GM19452 (cell line): ENCODE results near the gene PDE4DIP.
"Not testable (repeated sequence)": the region's sequence is repeated elsewhere in the genome, so short reads cannot be mapped to it uniquely, and the experiment has no call there.

ENCODE experiments used
- ATAC-seq: cut with Tn5 transposase; IDR thresholded peaks from one replicate; pipeline ENCODE4 v1.9.1; 2021; ENCODE audit not compliant: unreplicated experiment

PDE4DIP gene

DNA sequence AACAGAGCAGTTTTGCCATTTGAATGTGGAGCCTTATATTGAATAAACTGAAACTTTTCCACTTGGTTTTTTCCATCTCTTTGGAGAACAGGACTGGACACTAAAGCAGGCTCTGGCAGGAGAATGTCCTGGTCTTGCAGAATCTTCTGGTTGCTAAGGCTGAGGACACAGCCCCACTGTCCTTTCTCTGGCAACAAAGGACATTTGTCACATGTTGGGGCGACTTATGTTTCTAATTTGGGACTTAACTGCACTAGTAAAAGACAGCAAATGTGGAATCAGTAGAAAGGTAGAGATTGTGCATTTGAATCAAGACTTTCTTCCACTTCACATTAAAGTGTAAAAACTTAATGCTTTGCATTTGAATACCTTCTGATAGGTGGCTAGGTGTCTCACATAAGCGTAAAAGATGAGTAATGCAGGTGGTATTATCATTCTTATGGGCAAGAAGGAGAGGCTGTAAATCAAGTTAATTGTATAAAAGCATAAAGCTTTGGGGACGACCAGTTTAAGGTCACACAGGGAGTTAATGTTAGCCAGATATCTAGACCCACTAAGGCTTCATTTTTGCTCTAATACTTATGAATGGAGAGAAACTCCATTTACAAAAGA is 74.7 kb downstream of the PDE4DIP start:
- not testable (repeated sequence) for ATAC-seq

DNA sequence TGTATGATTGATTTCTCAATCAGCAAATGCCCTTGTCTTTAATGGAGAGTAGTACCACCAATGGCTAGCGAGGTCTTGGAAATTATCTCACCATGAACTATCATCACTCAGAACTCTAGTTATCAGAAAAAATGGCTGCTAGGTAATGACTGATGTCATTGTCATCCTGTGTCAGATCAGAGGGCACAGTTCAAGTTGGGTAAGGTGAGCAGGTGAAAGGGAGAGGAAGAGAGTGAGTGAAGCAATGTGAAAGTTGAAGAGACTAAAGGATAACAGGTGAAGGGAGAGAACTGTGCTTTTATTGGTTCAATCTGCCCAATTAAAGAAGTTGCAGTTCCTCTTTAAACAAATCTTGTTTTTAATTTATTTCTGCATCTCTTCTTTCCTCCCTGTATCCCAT is 76.8 kb downstream of the PDE4DIP start:
- ATAC-seq, result not testable (repeated sequence)

DNA sequence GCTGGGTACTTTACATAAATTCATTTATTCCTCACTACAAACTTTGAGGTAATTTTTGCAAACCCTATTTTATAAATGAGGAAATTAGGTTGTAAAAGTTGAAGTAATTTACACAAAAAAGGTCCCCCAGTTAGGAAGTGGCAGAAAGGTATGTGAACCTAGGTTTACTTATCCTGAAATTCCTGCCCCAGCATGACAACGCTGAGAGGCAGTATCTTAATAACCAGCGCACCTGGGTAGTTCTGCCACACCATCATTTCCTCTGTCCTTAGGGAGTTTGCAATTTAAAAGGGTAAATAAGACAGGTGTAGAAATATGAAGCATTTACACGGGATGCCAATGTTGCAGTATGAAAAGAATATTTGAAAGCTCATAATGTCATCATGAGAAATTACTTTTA is 79.6 kb downstream of the PDE4DIP start:
- not testable (repeated sequence) for ATAC-seq

DNA sequence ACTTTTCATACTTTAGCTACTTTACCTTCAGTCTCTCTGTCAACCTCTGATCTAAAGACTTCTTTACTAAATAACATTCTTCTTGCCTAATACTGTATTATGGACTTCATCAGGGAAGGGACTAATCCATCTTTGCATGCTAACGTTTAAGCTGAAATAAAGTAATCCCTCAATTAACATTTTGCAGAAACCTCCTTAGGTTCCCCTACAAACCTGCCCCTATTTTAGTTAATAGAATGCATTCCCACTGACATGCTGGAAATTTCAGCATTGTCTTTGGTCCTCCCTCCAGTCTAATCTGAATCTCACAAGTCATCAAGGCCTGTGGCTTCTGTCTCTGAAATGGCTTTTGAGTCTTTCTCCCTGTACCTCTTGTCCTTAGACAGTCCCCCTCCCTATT is 83.4 kb downstream of the PDE4DIP start:
- not testable (repeated sequence) for ATAC-seq

DNA sequence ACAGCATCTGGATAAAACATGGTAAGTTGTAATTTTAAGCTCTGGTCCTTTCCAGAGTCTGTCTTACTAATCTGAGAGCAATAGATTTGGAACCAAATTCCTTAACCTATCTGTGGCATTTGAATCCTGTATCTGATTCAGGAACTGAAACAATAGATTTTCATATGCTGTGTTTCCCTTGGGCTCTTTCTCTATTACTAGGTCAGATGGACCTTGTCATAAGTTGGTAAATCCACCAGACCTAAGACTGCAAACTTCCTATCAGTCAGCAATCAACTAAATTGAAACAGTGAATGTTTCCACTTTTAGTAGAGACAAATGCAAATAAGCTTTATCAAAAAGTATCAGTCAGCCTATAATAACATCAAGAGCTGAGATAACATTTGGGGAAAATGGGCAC is 85.0 kb downstream of the PDE4DIP start:
- not testable (repeated sequence) for ATAC-seq

DNA sequence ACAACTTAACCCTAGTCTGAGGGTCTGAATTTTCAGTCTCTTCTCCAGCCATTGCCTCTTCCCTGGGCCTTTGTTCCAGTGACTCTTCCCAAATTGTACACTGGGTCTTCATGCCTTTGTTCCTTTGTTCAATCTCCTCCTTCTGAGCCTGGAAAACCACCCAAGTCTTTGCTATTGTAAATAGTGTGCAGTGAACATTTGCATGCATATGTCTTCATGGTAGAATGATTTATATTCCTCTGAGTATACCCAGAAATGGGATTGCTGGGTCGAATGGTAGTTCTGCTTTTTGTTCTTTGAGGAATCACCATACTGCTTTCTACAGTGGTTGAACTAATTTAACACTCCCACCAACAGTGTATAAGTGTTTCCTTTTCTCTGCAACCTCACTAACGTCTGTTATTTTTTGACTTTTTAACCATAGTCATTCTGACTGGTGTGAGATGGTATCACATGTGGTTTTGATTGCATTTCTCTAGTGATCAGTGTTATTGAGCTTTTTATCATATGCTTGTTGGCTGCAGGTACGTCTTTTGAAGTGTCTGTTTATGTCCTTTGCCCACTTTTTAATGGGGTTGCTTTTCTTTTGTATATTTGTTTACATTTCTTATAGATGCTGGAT is 91.3 kb downstream of the PDE4DIP start:
- not testable (repeated sequence) for ATAC-seq

DNA sequence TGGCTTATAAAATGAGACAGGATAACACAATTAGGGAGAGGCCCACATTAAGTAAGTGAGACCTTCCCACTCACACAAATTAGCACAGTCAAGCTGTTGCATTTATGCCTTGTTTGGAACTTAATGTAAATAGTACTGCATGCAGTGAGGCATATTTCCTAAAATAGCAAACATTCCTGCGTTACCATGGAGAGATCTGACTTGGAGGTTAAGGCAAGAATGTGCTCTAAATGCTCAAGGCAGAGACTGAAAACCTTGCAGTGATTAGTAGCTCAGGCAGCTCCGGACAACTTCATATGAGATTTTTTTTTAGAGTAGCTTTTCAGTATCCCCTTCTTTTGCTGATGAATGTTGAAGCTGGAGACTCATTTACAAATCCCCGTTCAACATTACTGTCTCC is 98.7 kb downstream of the PDE4DIP start:
- ATAC-seq, result not testable (repeated sequence)

DNA sequence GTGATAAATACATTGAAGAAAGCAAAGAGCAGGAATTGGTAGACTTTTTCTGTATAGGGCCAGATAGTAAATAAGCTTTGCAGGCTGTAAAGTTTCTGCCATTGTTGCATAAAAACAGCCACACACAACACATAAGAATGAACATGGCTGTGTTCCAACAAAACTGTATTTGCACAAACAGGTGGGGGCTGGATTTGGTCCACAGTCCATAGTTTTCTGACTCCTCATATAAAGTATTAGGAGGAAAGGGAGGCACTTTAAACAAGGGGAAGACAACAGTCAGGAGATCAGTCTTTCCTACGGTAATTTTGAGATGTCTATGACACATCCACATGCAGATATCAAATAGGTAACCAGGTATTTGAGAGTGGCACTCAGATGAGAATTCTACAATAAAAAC is 100.9 kb downstream of the PDE4DIP start:
- ATAC-seq, result not testable (repeated sequence)

DNA sequence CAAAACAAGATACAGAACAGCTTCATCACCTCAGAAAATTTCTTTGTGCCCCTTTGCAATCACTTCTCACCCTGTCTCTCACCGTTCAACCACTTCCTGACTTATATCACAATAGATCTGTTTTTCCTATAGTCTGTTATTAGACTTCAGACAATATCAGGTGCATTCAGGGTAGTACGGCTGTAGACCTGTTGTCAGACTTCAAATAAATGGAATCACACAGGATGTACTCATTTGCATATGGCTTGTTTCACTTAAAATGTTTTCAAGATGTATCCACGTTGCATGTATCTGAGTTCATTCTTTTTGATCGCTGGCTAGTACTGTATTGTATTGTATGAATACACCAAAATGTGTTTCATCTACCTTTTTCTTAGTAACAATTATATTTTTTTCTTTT is 104.5 kb downstream of the PDE4DIP start:
- ATAC-seq, result not testable (repeated sequence)

DNA sequence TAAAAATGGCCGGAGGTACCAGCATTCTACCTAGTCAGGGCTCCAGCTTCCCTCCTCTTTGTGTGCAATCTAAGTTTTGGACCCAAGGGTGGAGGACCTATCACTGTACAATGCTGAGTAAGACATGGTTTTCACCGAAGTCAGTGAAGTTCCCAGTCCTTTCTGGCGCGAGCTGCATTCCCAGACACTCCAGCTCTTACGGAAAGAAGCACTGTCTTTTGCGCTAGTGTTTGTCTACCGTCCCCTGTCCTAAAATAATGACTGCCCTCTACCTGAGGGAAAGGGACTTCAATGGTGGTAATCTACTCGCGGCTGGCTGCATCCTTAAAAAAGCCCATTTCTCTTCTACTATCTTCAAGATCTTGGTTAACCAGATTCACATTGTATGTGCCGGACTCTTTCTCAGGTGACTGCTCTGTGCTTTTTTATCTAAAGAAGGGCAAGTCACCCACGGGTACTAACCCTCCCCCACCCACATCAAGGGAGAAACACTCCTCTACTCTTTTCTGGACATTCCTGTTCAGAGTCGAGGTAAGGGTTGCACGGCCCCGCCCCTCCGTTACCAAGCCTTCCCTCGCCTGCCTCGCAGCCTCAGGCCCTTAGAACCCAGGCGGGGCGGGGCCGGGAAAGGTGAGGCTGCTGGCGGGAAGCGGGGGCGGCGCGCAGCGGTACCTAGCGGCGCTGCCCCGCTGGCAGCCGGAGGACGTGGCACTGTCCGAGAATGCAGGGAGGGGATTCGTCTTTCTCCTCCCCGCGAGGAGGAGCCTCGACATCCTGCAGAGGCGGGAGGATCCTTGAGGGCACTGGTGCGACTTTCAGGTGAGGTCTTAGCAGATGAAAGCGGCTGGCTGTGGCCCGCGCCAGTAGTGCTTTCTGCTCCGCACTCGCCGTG is 107.4 kb downstream of the PDE4DIP start:
- ATAC-seq, result peak; percentile 69

DNA sequence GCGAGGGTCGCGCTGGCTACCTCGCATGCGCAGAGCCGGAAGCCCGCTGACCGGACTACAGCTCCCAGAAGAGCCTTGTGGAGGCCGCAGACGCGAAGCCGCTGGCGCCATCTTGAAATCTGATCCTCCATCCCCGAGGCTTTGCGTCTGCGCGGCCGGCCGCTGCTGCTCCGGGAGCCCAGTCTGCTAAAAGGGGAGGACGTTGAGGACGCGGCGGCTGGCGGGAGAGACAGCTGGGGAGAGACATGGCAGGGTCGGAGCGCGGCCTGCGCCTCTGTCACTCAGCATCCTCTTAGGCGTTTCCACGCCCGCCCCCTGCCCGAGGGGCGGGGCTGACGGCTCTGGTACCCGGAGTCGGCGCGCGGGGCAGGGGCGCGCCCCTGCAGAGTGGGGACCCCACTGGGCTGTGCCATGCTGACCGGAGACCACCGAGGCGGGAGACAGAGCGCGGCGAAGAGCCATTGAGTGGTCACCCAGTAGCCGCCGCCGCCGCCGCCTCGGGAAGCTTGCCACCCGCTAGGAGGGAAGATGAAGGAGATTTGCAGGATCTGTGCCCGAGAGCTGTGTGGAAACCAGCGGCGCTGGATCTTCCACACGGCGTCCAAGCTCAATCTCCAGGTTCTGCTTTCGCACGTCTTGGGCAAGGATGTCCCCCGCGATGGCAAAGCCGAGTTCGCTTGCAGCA is 108.2 kb downstream of the PDE4DIP start:
- peak; percentile 84 for ATAC-seq

DNA sequence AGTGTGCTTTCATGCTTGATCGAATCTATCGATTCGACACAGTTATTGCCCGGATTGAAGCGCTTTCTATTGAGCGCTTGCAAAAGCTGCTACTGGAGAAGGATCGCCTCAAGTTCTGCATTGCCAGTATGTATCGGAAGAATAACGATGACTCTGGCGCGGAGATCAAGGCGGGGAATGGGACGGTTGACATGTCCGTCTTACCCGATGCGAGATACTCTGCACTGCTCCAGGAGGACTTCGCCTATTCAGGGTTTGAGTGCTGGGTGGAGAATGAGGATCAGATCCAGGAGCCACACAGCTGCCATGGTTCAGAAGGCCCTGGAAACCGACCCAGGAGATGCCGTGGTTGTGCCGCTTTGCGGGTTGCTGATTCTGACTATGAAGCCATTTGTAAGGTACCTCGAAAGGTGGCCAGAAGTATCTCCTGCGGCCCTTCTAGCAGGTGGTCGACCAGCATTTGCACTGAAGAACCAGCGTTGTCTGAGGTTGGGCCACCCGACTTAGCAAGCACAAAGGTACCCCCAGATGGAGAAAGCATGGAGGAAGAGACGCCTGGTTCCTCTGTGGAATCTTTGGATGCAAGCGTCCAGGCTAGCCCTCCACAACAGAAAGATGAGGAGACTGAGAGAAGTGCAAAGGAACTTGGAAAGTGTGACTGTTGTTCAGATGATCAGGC is 108.8 kb downstream of the PDE4DIP start:
- ATAC-seq, result not testable (repeated sequence)

DNA sequence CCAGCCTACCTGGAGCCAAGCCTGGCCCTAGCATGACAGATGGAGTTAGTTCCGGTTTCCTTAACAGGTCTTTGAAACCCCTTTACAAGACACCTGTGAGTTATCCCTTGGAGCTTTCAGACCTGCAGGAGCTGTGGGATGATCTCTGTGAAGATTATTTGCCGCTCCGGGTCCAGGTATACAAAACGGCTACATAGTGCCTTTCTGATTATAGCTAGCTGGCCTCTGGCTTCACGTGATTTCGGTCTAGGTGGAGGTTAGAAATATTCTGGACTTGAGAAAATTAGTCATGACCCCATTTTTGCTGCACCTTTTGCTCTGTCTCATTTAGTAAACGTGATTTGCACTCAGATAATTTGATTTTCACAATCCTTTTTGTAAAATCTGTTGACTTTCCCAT is 109.5 kb downstream of the PDE4DIP start:
- ATAC-seq, result not testable (repeated sequence)

DNA sequence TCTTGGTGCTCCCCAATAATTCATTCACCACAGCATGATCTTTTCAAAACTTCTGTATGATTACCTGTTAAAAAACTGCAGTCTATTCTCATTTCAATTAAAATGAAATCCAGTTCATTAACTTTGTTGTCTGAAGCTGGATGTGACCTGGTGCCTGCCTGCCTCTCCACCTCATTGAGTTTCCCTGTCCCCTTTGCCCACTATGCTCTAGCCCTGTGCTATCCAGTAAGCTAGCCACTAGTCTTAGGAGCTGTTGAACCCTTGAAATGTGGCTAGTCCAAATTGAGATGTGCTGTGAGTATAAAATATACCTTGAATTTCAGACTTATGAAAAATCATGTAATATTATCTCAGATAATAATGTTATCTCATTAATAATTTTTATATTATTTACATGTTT is 114.1 kb downstream of the PDE4DIP start:
- ATAC-seq, result not testable (repeated sequence)

DNA sequence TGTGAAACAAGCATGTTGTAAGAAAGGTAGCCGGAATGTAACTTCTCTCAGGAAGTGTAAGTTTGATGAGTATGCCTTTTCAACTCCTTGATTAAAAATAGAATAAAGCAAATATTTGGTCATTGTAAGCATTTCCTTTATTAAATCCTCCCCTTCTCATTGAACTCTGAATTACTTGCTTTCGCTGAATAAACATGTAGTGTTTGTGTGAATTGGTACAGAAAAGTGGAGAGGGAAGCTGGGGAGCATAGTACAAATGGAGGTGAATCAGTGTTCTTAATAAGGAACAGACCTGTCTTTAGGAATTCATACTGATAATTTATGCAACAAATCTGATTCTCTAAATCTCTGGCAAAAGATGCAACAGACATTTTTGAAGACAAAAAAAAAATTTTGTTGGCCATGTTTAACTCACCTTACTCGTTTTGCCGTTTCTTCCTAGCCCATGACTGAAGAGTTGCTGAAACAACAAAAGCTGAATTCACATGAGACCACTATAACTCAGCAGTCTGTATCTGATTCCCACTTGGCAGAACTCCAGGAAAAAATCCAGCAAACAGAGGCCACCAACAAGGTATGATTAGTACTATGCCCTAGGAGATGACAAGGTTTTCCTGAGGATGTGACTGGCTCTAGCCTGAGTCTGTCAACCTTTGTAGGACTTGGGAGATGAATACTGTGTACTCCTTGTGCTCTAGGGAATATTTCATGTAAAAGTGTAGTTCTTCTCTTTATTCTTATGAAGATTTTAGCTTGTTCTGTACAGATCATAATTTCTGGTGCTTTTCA is 116.2 kb downstream of the PDE4DIP start:
- ATAC-seq, result not testable (repeated sequence)

DNA sequence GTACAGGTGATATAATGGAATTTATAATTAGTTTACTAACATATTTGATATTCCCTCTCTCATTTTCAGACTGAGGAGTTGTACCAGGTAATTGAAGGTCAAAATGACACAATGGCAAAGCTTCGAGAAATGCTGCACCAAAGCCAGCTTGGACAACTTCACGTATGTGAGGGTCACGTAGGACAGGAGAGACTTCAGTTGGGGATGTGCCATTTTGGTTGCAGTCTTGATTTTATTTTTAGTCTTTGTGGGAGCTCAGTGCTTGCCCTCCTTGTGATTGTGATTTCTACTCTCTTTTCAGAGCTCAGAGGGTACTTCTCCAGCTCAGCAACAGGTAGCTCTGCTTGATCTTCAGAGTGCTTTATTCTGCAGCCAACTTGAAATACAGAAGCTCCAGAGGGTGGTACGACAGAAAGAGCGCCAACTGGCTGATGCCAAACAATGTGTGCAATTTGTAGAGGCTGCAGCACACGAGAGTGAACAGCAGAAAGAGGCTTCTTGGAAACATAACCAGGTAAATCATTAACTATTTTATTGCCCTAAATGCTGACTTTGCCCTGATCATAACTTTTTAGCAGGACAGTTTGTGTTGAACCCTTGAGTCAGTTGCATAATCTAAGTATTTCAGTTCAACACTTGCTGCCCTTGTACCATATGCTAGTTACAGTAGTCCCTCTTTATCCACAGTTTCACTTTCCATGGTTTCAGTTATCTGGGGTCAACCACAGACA is 118.1 kb downstream of the PDE4DIP start:
- not testable (repeated sequence) for ATAC-seq

DNA sequence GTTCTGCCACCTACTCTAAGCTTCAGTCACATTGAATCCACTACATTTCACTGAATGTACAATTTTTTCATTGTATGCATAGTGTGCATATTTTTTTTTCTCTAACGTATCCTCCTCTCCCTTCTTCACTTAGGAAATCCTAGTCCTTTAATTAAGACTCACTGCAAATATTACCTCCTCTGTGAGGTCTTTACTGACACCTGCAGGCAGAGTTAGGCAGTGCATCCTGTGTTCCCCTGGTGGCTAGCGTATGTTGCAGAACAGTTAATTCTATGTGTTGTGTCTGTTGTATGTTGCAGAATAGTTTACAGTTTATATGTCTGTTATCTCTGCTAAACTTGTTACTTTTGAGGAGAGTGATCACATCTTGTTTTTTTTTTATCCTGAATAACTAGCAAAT is 121.9 kb downstream of the PDE4DIP start:
- peak; percentile 64 for ATAC-seq

DNA sequence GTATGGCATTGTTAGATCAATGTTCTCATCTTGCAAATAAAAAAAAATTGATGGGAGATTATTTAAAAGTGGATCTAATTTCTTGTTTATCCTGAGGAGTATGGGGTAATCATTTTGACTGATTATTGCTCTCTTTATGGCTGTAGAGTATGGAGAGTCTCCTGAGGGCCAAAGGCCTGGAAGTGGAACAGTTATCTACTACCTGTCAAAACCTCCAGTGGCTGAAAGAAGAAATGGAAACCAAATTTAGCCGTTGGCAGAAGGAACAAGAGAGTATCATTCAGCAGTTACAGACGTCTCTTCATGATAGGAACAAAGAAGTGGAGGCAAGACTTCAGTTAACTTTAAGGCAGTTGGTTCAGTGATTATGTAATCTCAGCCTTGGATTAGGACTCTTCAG is 123.4 kb downstream of the PDE4DIP start:
- ATAC-seq, result not testable (repeated sequence)

DNA sequence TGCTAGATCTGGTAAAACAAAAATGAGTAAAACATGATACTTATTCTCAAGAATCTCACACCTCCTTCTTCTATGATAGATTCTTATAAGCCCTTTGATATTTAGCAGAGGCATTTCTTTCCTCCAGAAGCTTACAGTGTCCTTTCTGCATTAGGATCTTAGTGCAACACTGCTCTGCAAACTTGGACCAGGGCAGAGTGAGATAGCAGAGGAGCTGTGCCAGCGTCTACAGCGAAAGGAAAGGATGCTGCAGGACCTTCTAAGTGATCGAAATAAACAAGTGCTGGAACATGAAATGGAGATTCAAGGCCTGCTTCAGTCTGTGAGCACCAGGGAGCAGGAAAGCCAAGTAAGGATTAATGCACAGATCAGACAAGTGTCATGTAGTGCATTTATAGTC is 124.5 kb downstream of the PDE4DIP start:
- ATAC-seq, result not testable (repeated sequence)
